HUES6 (cell line): ENCODE results near the gene S100Z.

Experiments
- H3K27ac ChIP-seq: 2 replicates; pipeline ENCODE4 v1.7.0; 2013; ENCODE audit warnings: low read depth, mild to moderate bottlenecking, low read length, inconsistent platforms
- H3K27me3 ChIP-seq: 2 replicates; pipeline ENCODE4 v1.6.1; 2013; ENCODE audit warnings: low read length; ENCODE audit not compliant: control insufficient read depth, insufficient read depth
- H3K36me3 ChIP-seq: 2 replicates; pipeline ENCODE4 v1.6.1; 2013; ENCODE audit warnings: low read length; ENCODE audit not compliant: control insufficient read depth, insufficient read depth
- H3K4me1 ChIP-seq: 2 replicates; pipeline ENCODE4 v1.6.1; 2013; ENCODE audit warnings: low read length; ENCODE audit not compliant: control insufficient read depth, insufficient read depth
- H3K4me3 ChIP-seq: 2 replicates; pipeline ENCODE4 v1.5.1; 2013; ENCODE audit warnings: low read depth, low read length
- H3K9ac ChIP-seq: one replicate; pipeline ENCODE4 v1.6.1; 2013; ENCODE audit warnings: mild to moderate bottlenecking, low read length
- H3K9me3 ChIP-seq: 2 replicates; pipeline ENCODE4 v1.6.1; 2013; ENCODE audit warnings: low read depth, low read length; ENCODE audit not compliant: control insufficient read depth, insufficient read depth

Gene S100Z

DNA sequence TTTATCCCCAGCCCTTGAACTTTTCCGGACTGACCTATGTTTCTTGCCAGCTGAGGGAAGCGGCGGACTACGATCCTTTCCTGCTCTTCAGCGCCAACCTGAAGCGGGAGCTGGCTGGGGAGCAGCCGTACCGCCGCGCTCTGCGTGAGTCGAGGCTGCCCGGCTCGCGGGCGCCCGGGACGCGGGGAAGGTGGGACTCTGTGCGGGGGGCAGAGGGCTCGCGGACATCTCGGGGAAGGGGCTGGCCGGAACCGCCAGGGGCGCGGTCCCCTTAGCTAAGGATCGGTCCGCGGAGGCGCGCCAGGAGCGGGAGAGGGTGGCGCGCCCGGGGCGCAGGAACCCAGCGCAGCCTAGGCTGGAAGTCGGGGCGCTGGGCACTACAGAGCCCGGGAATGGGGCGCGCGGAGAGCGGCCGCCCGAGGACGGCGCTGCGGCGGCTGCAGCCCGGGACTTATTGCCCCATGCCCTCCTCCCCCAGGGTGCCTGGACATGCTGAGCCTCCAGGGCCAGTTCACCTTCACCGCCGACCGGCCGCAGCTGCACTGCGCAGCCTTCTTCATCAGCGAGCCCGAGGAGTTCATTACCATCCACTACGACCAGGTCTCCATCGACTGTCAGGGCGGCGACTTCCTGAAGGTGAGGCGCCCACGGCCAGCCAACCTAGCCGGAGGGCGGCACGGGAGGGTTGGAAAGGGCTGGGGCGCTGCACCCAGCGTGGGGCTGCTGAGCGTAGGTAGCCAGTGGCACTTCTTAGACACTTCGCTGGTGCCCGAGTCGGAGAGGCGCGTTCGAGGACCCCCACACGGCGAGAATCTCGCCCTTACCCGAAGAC, 104.0 kb downstream of the S100Z start:
- Histone ChIP-seq H3K9me3 (no peaks in the 10 kb centered on the region), H3K36me3 (no peaks in the 10 kb centered on the region), H3K4me3 (peak overlapping the region; percentile 61), H3K9ac (peak overlapping the region; percentile 20), H3K4me1 (peaks cover 7% of the 10 kb centered on the region), H3K27me3 (peaks cover 54% of the 10 kb centered on the region), H3K27ac (no peak overlapping the region)

DNA sequence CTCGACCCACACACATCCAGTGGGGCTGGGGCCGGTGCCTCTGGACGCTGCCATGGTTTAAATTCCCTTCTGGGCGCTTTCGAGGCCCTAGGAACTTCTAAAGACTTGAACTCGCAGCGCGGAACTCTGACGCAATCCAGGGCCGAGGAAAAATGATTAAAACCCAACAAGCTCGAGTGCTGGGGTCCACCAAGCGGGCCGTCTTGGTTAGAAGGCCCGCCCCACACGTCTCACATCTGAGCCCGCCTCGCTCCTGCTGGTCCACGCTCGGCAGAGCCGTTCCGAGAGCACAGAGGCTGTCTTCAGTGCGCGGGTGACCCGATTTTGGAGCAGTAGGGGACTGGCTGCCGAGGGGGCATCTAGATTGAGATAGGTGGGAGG, 104.6 kb downstream of the S100Z start:
- peaks cover 11% of the 10 kb centered on the region for H3K4me1 ChIP-seq
- H3K27ac ChIP-seq, result no peak overlapping the region
- peaks cover 54% of the 10 kb centered on the region for H3K27me3 ChIP-seq
- H3K9ac ChIP-seq, result peak overlapping the region; percentile 20
- peak overlapping the region; percentile 61 for H3K4me3 ChIP-seq
- H3K9me3 ChIP-seq, result no peaks in the 10 kb centered on the region
- no peaks in the 10 kb centered on the region for H3K36me3 ChIP-seq

DNA sequence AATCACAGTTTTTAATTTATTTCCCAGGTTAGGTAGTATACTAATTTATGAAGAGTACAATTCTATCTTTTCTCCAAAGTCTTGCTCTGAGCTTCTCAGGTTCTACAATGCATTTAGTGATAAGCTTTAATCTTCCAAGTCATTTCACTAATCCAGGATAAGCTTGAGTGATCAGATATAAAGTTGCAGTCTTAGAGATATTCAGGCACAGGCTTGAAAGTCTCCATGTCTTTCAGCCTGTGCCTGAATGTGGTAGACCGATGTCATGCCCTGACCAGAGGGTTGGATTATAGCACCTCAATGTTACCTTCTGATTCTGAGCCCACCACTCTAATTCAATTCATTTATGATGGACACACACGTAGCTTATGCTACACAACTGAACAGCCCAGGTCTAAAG, 106.2 kb downstream of the S100Z start:
- H3K27ac ChIP-seq, result no peak overlapping the region
- H3K36me3 ChIP-seq, result no peaks in the 10 kb centered on the region
- H3K9ac ChIP-seq, result no peak overlapping the region
- H3K4me1 ChIP-seq, result peaks cover 14% of the 10 kb centered on the region
- H3K9me3 ChIP-seq, result no peaks in the 10 kb centered on the region
- peaks cover 53% of the 10 kb centered on the region for H3K27me3 ChIP-seq
- no peak overlapping the region for H3K4me3 ChIP-seq

DNA sequence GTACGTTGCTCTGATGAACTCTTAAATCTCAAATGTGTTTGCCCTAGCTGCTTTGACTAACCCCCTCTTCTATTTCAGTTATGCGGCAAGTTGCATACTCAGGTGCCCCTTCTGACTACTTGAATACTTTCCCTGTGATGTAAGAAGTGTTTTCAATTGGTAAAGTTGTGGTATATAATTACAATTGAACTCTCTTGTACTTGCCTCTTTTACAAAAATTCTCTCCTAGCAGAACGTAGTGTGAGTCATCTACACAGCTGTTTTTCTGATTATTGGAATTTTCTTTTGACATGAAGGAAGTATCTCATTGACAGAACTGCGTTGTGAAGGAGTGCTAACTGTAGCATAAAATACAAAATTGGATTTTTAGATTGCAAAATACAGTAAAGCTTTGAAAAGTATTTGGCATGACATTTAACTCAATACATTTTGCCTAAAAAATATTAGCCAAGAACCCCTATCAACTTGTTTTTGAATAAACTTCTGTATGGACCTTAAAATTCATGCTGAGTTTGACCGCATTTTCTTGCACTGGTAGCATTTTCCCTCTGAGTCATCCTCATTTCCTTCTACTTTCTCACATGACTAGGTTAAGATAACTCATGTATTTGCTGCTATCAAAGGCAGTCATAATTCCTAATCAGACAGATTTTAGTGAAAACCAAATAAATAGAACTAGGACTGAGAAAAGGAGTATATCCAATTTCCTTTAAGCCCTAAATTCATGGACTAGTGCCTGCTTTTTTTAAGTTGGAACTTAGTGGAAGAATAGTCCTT, 109.4 kb downstream of the S100Z start:
- Histone ChIP-seq H3K9ac (no peak overlapping the region), H3K4me1 (peaks cover 14% of the 10 kb centered on the region), H3K27me3 (peaks cover 22% of the 10 kb centered on the region), H3K36me3 (no peaks in the 10 kb centered on the region), H3K9me3 (no peaks in the 10 kb centered on the region), H3K4me3 (no peak overlapping the region), H3K27ac (no peak overlapping the region)

DNA sequence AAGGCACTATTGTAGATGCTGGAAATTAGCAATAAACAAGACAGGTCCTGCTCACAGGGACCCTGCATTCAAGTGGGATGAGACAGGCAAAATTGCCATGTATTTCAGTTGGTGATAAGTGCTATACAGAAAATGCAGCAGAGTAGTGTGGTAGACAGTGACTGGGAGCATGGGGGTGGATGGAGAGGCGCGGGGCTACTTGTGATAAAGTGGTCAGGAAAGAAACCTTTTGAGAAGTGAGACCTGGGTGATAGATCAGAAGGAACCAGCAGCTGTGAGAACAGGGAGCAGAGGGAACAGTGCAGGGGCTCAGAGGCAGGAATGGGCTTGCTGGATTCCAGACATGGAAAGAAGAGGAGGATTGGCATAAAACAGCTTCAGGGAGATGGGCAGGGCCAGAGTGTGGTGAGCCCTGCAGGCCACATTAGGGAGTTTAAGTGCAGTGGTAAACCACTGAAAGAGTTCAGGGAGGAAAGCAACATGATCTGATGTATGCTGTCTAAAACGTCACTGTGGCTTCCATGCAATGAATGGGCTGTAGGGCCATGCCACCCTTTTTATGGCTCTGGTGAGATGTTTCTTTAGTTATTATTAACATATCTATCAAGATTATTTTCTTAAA, 110.3 kb downstream of the S100Z start:
- H3K4me1 ChIP-seq, result peaks cover 11% of the 10 kb centered on the region
- no peak overlapping the region for H3K27ac ChIP-seq
- no peaks in the 10 kb centered on the region for H3K36me3 ChIP-seq
- H3K27me3 ChIP-seq, result peaks cover 13% of the 10 kb centered on the region
- no peak overlapping the region for H3K9ac ChIP-seq
- no peak overlapping the region for H3K4me3 ChIP-seq
- no peaks in the 10 kb centered on the region for H3K9me3 ChIP-seq

DNA sequence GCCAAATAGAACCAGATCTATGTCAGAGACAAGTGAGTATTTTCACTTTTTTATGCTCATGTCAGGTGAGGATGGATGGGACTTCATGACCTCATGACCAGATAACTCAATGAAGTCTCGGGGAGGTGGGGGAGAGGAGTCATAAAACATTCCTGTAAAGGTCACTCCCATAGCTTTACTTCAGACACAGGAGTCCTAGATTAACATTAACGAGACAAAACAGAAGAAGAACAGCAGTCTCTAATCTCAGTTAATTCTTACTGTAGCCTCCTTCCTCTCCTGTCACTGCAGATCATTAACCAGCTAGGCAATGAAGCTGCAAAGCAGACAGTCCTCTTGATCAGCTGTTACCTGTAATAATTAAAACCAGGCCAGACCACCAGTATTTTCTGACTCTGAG, 114.2 kb downstream of the S100Z start:
- no peaks in the 10 kb centered on the region for H3K27me3 ChIP-seq
- no peaks in the 10 kb centered on the region for H3K9me3 ChIP-seq
- H3K27ac ChIP-seq, result no peak overlapping the region
- peaks cover 5% of the 10 kb centered on the region for H3K4me1 ChIP-seq
- H3K36me3 ChIP-seq, result no peaks in the 10 kb centered on the region
- H3K4me3 ChIP-seq, result no peak overlapping the region
- no peak overlapping the region for H3K9ac ChIP-seq
